A673 (cell line): ENCODE results near the gene UNC50. TPM values are rescaled to one million over a fixed set of nuclear protein-coding genes. Genes with fewer than 3 reads are reported as not detected.

Source experiments
- BruUV-seq: library from RNA; stranded (reverse); fragments of 400-500 nt; replicated peaks from 2 replicates; lab custom pipeline; 2021; lab: Mats Ljungman, UMichigan
- CTCF ChIA-PET: fragments of 300-600 bp; sonication (Branson Sonifier 250); formaldehyde crosslinking; loops from one replicate; lab custom pipeline; 2022; ENCODE audit warnings: antibody characterized with exemption; lab: Charles Lee
- POLR2A ChIA-PET: fragments of 300-600 bp; sonication (Branson Sonifier 250); formaldehyde crosslinking; loops from one replicate; lab custom pipeline; 2022; ENCODE audit warnings: antibody characterized with exemption; ENCODE audit not compliant: low non-redundant PET; lab: Charles Lee
- DNase-seq: peaks from one replicate; pipeline ENCODE4 v3.0.0-alpha.2; 2015; ENCODE audit warnings: low spot score
- H3K27ac ChIP-seq: fragments of 200-600 bp; sonication (generic); 2 replicates; pipeline ENCODE4 v1.5.1; 2016; ENCODE audit warnings: mixed run types, low read depth, mild to moderate bottlenecking, mixed read lengths, antibody characterized with exemption, low read length; ENCODE audit not compliant: poor library complexity, severe bottlenecking
- H3K27me3 ChIP-seq: fragments of 200-600 bp; sonication (generic); replicated peaks from 2 replicates; pipeline ENCODE4 v1.6.1; 2017; ENCODE audit warnings: mixed run types, low read depth, mild to moderate bottlenecking, mixed read lengths, antibody characterized with exemption, low read length; ENCODE audit not compliant: insufficient read depth, poor library complexity
- H3K36me3 ChIP-seq: fragments of 200-600 bp; sonication (generic); 2 replicates; pipeline ENCODE4 v1.6.1; 2016; ENCODE audit warnings: mixed run types, mild to moderate bottlenecking, mixed read lengths, antibody characterized with exemption, low read length; ENCODE audit not compliant: insufficient read depth, poor library complexity, severe bottlenecking
- H3K4me1 ChIP-seq: fragments of 200-600 bp; sonication (generic); 2 replicates; pipeline ENCODE4 v1.6.1; 2017; ENCODE audit warnings: mixed run types, mild to moderate bottlenecking, mixed read lengths, antibody characterized with exemption, low read length; ENCODE audit not compliant: insufficient read depth, poor library complexity, severe bottlenecking
- H3K4me3 ChIP-seq: fragments of 200-600 bp; sonication (generic); 2 replicates; pipeline ENCODE4 v1.5.1; 2016; ENCODE audit warnings: low read depth, mixed run types, mild to moderate bottlenecking, mixed read lengths, low read length; ENCODE audit not compliant: poor library complexity, severe bottlenecking
- H3K9me3 ChIP-seq: fragments of 200-600 bp; sonication (generic); 2 replicates; pipeline ENCODE4 v1.6.1; 2016; ENCODE audit warnings: mixed run types, low read depth, mild to moderate bottlenecking, mixed read lengths, antibody characterized with exemption, low read length; ENCODE audit not compliant: poor library complexity, severe bottlenecking
- CTCF ChIP-seq: fragments of 300-800, 200-600 bp; sonication (generic); conservative IDR thresholded peaks from 2 replicates; pipeline ENCODE4 v1.5.1; 2017; ENCODE audit warnings: low read depth, mild to moderate bottlenecking, antibody characterized with exemption, low read length, moderate library complexity, mixed read lengths
- EZH2 ChIP-seq: fragments of 200-600 bp; sonication (generic); IDR thresholded peaks from 2 replicates; pipeline ENCODE4 v1.6.1; 2017; ENCODE audit warnings: borderline replicate concordance, low read depth, mild to moderate bottlenecking, mixed read lengths, antibody characterized with exemption, low read length; ENCODE audit not compliant: poor library complexity, severe bottlenecking
- intact Hi-C: fragments of 100-400 bp; cut with micrococcal nuclease; formaldehyde crosslinking; loops from one replicate; pipeline ENCODE4 v1.10.0; 2022; ENCODE audit not compliant: unreplicated experiment
- total RNA-seq: library from RNA; stranded (reverse); gene quantifications from 2 replicates; pipeline ENCODE4 v1.2.3, GENCODE V29; 2021

UNC50 gene
- total RNA-seq, 1 experiment from 2014 or later = 32.5 TPM

DNA sequence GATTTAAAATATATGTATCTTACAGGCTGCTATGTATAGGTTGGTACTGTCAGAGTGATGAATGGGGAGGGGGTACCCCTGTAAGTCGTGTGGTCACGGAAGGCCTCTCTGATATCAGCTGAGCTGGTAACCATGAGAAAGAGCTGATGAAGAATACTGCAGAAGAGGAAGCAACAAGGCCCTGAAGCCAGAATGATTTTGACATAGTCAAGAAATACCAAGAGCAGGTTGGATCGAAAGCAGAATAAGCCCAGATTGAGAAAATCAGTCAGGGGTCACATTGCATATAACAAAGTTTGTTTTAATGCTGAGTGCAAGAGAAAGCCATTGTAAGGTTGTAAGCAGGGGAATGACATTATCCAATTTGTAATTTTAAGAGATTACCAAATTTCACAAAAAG, 57.3 kb downstream of the UNC50 start:
- no peaks in the 10 kb centered on the region for H3K36me3 ChIP-seq
- ChIA-PET POLR2A (no interaction called here), CTCF (no interaction called here)
- H3K9me3 ChIP-seq = peaks cover under 1% of the 10 kb centered on the region
- H3K4me3 ChIP-seq = no peak overlapping the region
- no peak overlapping the region for H3K27ac ChIP-seq
- TF ChIP-seq CTCF = no peak
- TF ChIP-seq EZH2 = no peak
- H3K4me1 ChIP-seq = no peaks in the 10 kb centered on the region
- DNase-seq = no peak
- H3K27me3 ChIP-seq = peaks cover 6% of the 10 kb centered on the region
- BruUV-seq = no TSS peak
- intact Hi-C loops = no loop called here

Other genes with a start within 250 kb of the UNC50 start
- gene INPP4A, start 163.7 kb upstream of the UNC50 start, total RNA-seq = 33.5 and 39.9 TPM in 2 replicates
- 23.7 and 29.7 TPM in 2 replicates for gene COA5, start 77 bp upstream of the UNC50 start, total RNA-seq
- 0.09 and 0.39 TPM in 2 replicates for gene MGAT4A, start 122.5 kb downstream of the UNC50 start, total RNA-seq